Hematopoietic multipotent progenitor cell treated with erythropoietin and hydrocortisone succinate and interleukin-3 and kit ligand, for 4 days (in vitro differentiated cells): ENCODE results near the gene DENND5B.
"Not testable (repeated sequence)": the region's sequence is repeated elsewhere in the genome, so short reads cannot be mapped to it uniquely, and the experiment has no call there.

Experiments
- DNase-seq: peaks from one replicate; pipeline ENCODE4 v3.0.0-alpha.2; 2015

The DENND5B gene

GRCh38 chr12:31456562-31456961 is 134.4 kb downstream of the DENND5B start:
- no peak for DNase-seq

GRCh38 chr12:31444736-31445135 is 146.2 kb downstream of the DENND5B start:
- no peak for DNase-seq

GRCh38 chr12:31440586-31440985 is 150.3 kb downstream of the DENND5B start:
- DNase-seq: no peak

GRCh38 chr12:31440134-31440533 is 150.8 kb downstream of the DENND5B start:
- peak; percentile 5 for DNase-seq

- no peak for DNase-seq
Measured at GRCh38 chr12:31431721-31432240, 159.2 kb downstream of the DENND5B start.

- no peak for DNase-seq
Measured at GRCh38 chr12:31423405-31423804, 167.5 kb downstream of the DENND5B start.

GRCh38 chr12:31412292-31412801 is 178.6 kb downstream of the DENND5B start:
- DNase-seq: no peak

- DNase-seq: no peak
Measured at GRCh38 chr12:31408763-31409162, 182.2 kb downstream of the DENND5B start.

GRCh38 chr12:31407562-31407961 is 183.4 kb downstream of the DENND5B start:
- DNase-seq: no peak

- DNase-seq: no peak
Measured at GRCh38 chr12:31406345-31406744, 184.6 kb downstream of the DENND5B start.

- DNase-seq: no peak
Measured at GRCh38 chr12:31405021-31405420, 185.9 kb downstream of the DENND5B start.

- DNase-seq: peak; percentile 93
Measured at GRCh38 chr12:31403099-31403607, 187.8 kb downstream of the DENND5B start.

- DNase-seq: no peak
Measured at GRCh38 chr12:31393004-31393550, 197.9 kb downstream of the DENND5B start.

GRCh38 chr12:31390991-31391390 is 199.9 kb downstream of the DENND5B start:
- no peak for DNase-seq

GRCh38 chr12:31388713-31389112 is 202.2 kb downstream of the DENND5B start:
- DNase-seq: no peak

GRCh38 chr12:31387466-31387865 is 203.5 kb downstream of the DENND5B start:
- no peak for DNase-seq

GRCh38 chr12:31387011-31387410 is 203.9 kb downstream of the DENND5B start:
- no peak for DNase-seq

- DNase-seq: no peak
Measured at GRCh38 chr12:31386364-31386777, 204.6 kb downstream of the DENND5B start.

GRCh38 chr12:31377210-31377609 is 213.7 kb downstream of the DENND5B start:
- not testable (repeated sequence) for DNase-seq

- DNase-seq: peak; percentile 68
Measured at GRCh38 chr12:31375422-31375821, 215.5 kb downstream of the DENND5B start.

- DNase-seq: no peak
Measured at GRCh38 chr12:31371256-31371620, 219.7 kb downstream of the DENND5B start.

- DNase-seq: no peak
Measured at GRCh38 chr12:31370531-31371255, 220.2 kb downstream of the DENND5B start.

- no peak for DNase-seq
Measured at GRCh38 chr12:31369712-31370521, 221.0 kb downstream of the DENND5B start.
